Measurements from ENCODE around the gene DOCK2.
A peak's percentile ranks its signal among the peaks of the same experiment; 100 is the strongest.

The DOCK2 gene

GRCh38 chr5:169688106-169688505 is 51.0 kb downstream of the DOCK2 start:
- Mint-ChIP-seq H3K27me3 (no peaks in the 10 kb centered on the region), H3K9me3 (no peaks in the 10 kb centered on the region), H3K4me3 (no peak overlapping the region), H3K4me1 (ENCODE audit: low read depth) (no peaks in the 10 kb centered on the region), H3K36me3 (ENCODE audit: low read depth) (peaks cover 96% of the 10 kb centered on the region), H3K27ac (peak overlapping the region; percentile 39)
- no peak for DNase-seq

GRCh38 chr5:169691471-169691870 is 54.4 kb downstream of the DOCK2 start:
- no peak for DNase-seq
- H3K4me3 Mint-ChIP-seq: no peak overlapping the region
- H3K36me3 Mint-ChIP-seq (ENCODE audit: low read depth): peaks cover 94% of the 10 kb centered on the region
- no peaks in the 10 kb centered on the region for H3K9me3 Mint-ChIP-seq
- H3K27me3 Mint-ChIP-seq: no peaks in the 10 kb centered on the region
- H3K27ac Mint-ChIP-seq: no peak overlapping the region
- H3K4me1 Mint-ChIP-seq (ENCODE audit: low read depth): peaks cover 5% of the 10 kb centered on the region

GRCh38 chr5:169694091-169694625 is 57.1 kb downstream of the DOCK2 start:
- no peaks in the 10 kb centered on the region for H3K27me3 Mint-ChIP-seq
- peak overlapping the region; percentile 18 for H3K27ac Mint-ChIP-seq
- no peak overlapping the region for H3K4me3 Mint-ChIP-seq
- peaks cover 5% of the 10 kb centered on the region for H3K4me1 Mint-ChIP-seq (ENCODE audit: low read depth)
- no peaks in the 10 kb centered on the region for H3K9me3 Mint-ChIP-seq
- DNase-seq: no peak
- H3K36me3 Mint-ChIP-seq (ENCODE audit: low read depth): peaks cover 95% of the 10 kb centered on the region

- Mint-ChIP-seq H3K4me3 (no peak overlapping the region), H3K27me3 (no peaks in the 10 kb centered on the region), H3K9me3 (no peaks in the 10 kb centered on the region), H3K27ac (peak overlapping the region; percentile 44), H3K36me3 (ENCODE audit: low read depth) (peaks cover 95% of the 10 kb centered on the region), H3K4me1 (ENCODE audit: low read depth) (peaks cover 5% of the 10 kb centered on the region)
- DNase-seq: no peak
Measured at GRCh38 chr5:169695025-169695625, 58.0 kb downstream of the DOCK2 start.

GRCh38 chr5:169695919-169696490 is 58.9 kb downstream of the DOCK2 start:
- Mint-ChIP-seq H3K4me3 (no peak overlapping the region), H3K4me1 (ENCODE audit: low read depth) (peaks cover 5% of the 10 kb centered on the region), H3K9me3 (no peaks in the 10 kb centered on the region), H3K36me3 (ENCODE audit: low read depth) (peaks cover 92% of the 10 kb centered on the region), H3K27me3 (no peaks in the 10 kb centered on the region), H3K27ac (peak overlapping the region; percentile 55)
- DNase-seq: no peak

- no peak overlapping the region for H3K4me3 Mint-ChIP-seq
- no peak overlapping the region for H3K27ac Mint-ChIP-seq
- H3K4me1 Mint-ChIP-seq (ENCODE audit: low read depth): peaks cover 5% of the 10 kb centered on the region
- H3K36me3 Mint-ChIP-seq (ENCODE audit: low read depth): peaks cover 95% of the 10 kb centered on the region
- H3K27me3 Mint-ChIP-seq: no peaks in the 10 kb centered on the region
- H3K9me3 Mint-ChIP-seq: no peaks in the 10 kb centered on the region
- DNase-seq: no peak
Measured at GRCh38 chr5:169696621-169697510, 59.8 kb downstream of the DOCK2 start.

GRCh38 chr5:169697511-169697890 is 60.4 kb downstream of the DOCK2 start:
- peaks cover 7% of the 10 kb centered on the region for H3K4me1 Mint-ChIP-seq (ENCODE audit: low read depth)
- DNase-seq: no peak
- H3K4me3 Mint-ChIP-seq: no peak overlapping the region
- H3K27me3 Mint-ChIP-seq: no peaks in the 10 kb centered on the region
- no peak overlapping the region for H3K27ac Mint-ChIP-seq
- peaks cover 95% of the 10 kb centered on the region for H3K36me3 Mint-ChIP-seq (ENCODE audit: low read depth)
- H3K9me3 Mint-ChIP-seq: no peaks in the 10 kb centered on the region

- H3K27ac Mint-ChIP-seq: peak overlapping the region; percentile 73
Measured at GRCh38 chr5:169697976-169698375, 60.9 kb downstream of the DOCK2 start.

GRCh38 chr5:169700611-169701010 is 63.5 kb downstream of the DOCK2 start:
- Mint-ChIP-seq H3K27ac (peak overlapping the region; percentile 6), H3K4me1 (ENCODE audit: low read depth) (peaks cover 26% of the 10 kb centered on the region), H3K36me3 (ENCODE audit: low read depth) (peaks cover 94% of the 10 kb centered on the region), H3K9me3 (no peaks in the 10 kb centered on the region), H3K27me3 (no peaks in the 10 kb centered on the region), H3K4me3 (no peak overlapping the region)
- DNase-seq: no peak

More at GRCh38 chr5:169697976-169698375, 60.9 kb downstream of the DOCK2 start:
- Mint-ChIP-seq H3K9me3 (no peaks in the 10 kb centered on the region), H3K4me1 (ENCODE audit: low read depth) (peaks cover 12% of the 10 kb centered on the region), H3K36me3 (ENCODE audit: low read depth) (peaks cover 95% of the 10 kb centered on the region), H3K4me3 (no peak overlapping the region), H3K27me3 (no peaks in the 10 kb centered on the region)
- no peak for DNase-seq

GRCh38 chr5:169701910-169702451 is 64.9 kb downstream of the DOCK2 start:
- Mint-ChIP-seq H3K27me3 (no peaks in the 10 kb centered on the region), H3K27ac (peak overlapping the region; percentile 66), H3K4me1 (ENCODE audit: low read depth) (peaks cover 36% of the 10 kb centered on the region), H3K4me3 (no peak overlapping the region), H3K9me3 (no peaks in the 10 kb centered on the region), H3K36me3 (ENCODE audit: low read depth) (peaks cover 95% of the 10 kb centered on the region)
- DNase-seq: no peak

- H3K27ac Mint-ChIP-seq: peak overlapping the region; percentile 88
- H3K36me3 Mint-ChIP-seq (ENCODE audit: low read depth): peaks cover 95% of the 10 kb centered on the region
- H3K4me3 Mint-ChIP-seq: no peak overlapping the region
- no peaks in the 10 kb centered on the region for H3K9me3 Mint-ChIP-seq
- no peaks in the 10 kb centered on the region for H3K27me3 Mint-ChIP-seq
- H3K4me1 Mint-ChIP-seq (ENCODE audit: low read depth): peaks cover 39% of the 10 kb centered on the region
- no peak for DNase-seq
Measured at GRCh38 chr5:169702693-169703481, 65.8 kb downstream of the DOCK2 start.

GRCh38 chr5:169703813-169704212 is 66.7 kb downstream of the DOCK2 start:
- peaks cover 39% of the 10 kb centered on the region for H3K4me1 Mint-ChIP-seq (ENCODE audit: low read depth)
- H3K4me3 Mint-ChIP-seq: no peak overlapping the region
- H3K27me3 Mint-ChIP-seq: no peaks in the 10 kb centered on the region
- H3K27ac Mint-ChIP-seq: peak overlapping the region; percentile 88
- no peaks in the 10 kb centered on the region for H3K9me3 Mint-ChIP-seq
- DNase-seq: no peak
- H3K36me3 Mint-ChIP-seq (ENCODE audit: low read depth): peaks cover 95% of the 10 kb centered on the region

- Mint-ChIP-seq H3K27ac (peak overlapping the region; percentile 84), H3K4me3 (no peak overlapping the region), H3K36me3 (ENCODE audit: low read depth) (peaks cover 96% of the 10 kb centered on the region), H3K4me1 (ENCODE audit: low read depth) (peaks cover 39% of the 10 kb centered on the region), H3K27me3 (no peaks in the 10 kb centered on the region), H3K9me3 (no peaks in the 10 kb centered on the region)
- DNase-seq: no peak
Measured at GRCh38 chr5:169705322-169705721, 68.2 kb downstream of the DOCK2 start.

GRCh38 chr5:169706071-169706470 is 69.0 kb downstream of the DOCK2 start:
- Mint-ChIP-seq H3K9me3 (no peaks in the 10 kb centered on the region), H3K4me3 (no peak overlapping the region), H3K4me1 (ENCODE audit: low read depth) (peaks cover 39% of the 10 kb centered on the region), H3K27me3 (no peaks in the 10 kb centered on the region), H3K36me3 (ENCODE audit: low read depth) (peaks cover 98% of the 10 kb centered on the region), H3K27ac (peak overlapping the region; percentile 84)
- no peak for DNase-seq
